H1 (cell line): ENCODE data around the gene MYCBP2. TPM values are rescaled to one million over a fixed set of nuclear protein-coding genes. Genes with fewer than 3 reads are reported as not detected.

Source experiments
- CTCF ChIA-PET: fragments of 300-600 bp; sonication (Branson Sonifier 250); formaldehyde crosslinking; loops from one replicate; lab custom pipeline; 2021; ENCODE audit not compliant: partially characterized antibody; lab: Charles Lee
- POLR2A ChIA-PET: fragments of 300-600 bp; sonication (Branson Sonifier 250); formaldehyde crosslinking; loops from one replicate; lab custom pipeline; 2021; ENCODE audit warnings: inconsistent platforms; ENCODE audit not compliant: partially characterized antibody; lab: Charles Lee
- DNase-seq, 2 experiments: peaks; one replicate each; pipeline versions ENCODE4 v3.0.0 to v3.0.0-alpha.2; 2010 to 2022; ENCODE audit warnings: low spot score in 2 of 2, low read depth in 1 of 2, mixed read lengths in 1 of 2
- FAIRE-seq: peaks from 2 replicates; lab custom pipeline; 2011; peaks lifted over from hg19 to GRCh38; lab: Jason Lieb, UNC
- H2AFZ ChIP-seq: 2 replicates; pipeline ENCODE4 v1.8.1; 2012; ENCODE audit warnings: low read length, inconsistent platforms
- H2AK5ac ChIP-seq: 2 replicates; pipeline ENCODE4 v1.6.1; 2013; ENCODE audit warnings: low read depth, low read length
- H2BK120ac ChIP-seq: replicated peaks from 2 replicates; pipeline ENCODE3; 2013; ENCODE audit warnings: low read depth, low read length, inconsistent platforms
- H2BK12ac ChIP-seq: 2 replicates; pipeline ENCODE4 v1.6.1; 2013; ENCODE audit warnings: low read depth, low read length
- H2BK15ac ChIP-seq: 2 replicates; pipeline ENCODE4 v1.6.1; 2013; ENCODE audit warnings: low read length
- H2BK20ac ChIP-seq: 2 replicates; pipeline ENCODE4 v1.6.1; 2013; ENCODE audit warnings: low read length
- H2BK5ac ChIP-seq: 2 replicates; pipeline ENCODE4 v1.6.1; 2013; ENCODE audit warnings: low read depth, low read length
- H3K14ac ChIP-seq: 2 replicates; pipeline ENCODE4 v1.6.1; 2013; ENCODE audit warnings: inconsistent platforms; ENCODE audit not compliant: insufficient read length
- H3K18ac ChIP-seq: 2 replicates; pipeline ENCODE4 v1.6.1; 2013; ENCODE audit warnings: low read length; ENCODE audit errors: extremely low read depth
- H3K23ac ChIP-seq: 2 replicates; pipeline ENCODE4 v1.6.1; 2013; ENCODE audit warnings: inconsistent platforms; ENCODE audit not compliant: insufficient read length
- H3K23me2 ChIP-seq: 2 replicates; pipeline ENCODE4 v1.6.1; 2013; ENCODE audit warnings: low read depth, low read length
- H3K27ac ChIP-seq: 2 replicates; pipeline ENCODE4 v1.6.1; 2011; ENCODE audit warnings: low read depth, low read length, inconsistent platforms
- H3K27me3 ChIP-seq, 4 experiments: replicated peaks in 1 of 4; 1 replicate in 1 of 4; 2 replicates in 3 of 4; pipeline versions ENCODE4 v1.6.1 to v1.8.1; 2011 to 2013; ENCODE audit warnings: low read length in 3 of 4, mild to moderate bottlenecking in 3 of 4, inconsistent platforms in 2 of 4, mixed read lengths in 2 of 4, moderate library complexity in 1 of 4; ENCODE audit not compliant: control insufficient read depth in 3 of 4, insufficient read depth in 3 of 4; ENCODE audit errors: extremely low read depth in 1 of 4
- H3K36me3 ChIP-seq, 4 experiments: 2 replicates each; pipeline versions ENCODE4 v1.6.1 to v1.8.1; 2011 to 2013; ENCODE audit warnings: mild to moderate bottlenecking in 4 of 4, low read length in 3 of 4, moderate library complexity in 2 of 4, control low read depth in 1 of 4, inconsistent platforms in 1 of 4; ENCODE audit not compliant: insufficient read depth in 4 of 4, control insufficient read depth in 2 of 4
- H3K4ac ChIP-seq: replicated peaks from 2 replicates; pipeline ENCODE3; 2013; ENCODE audit warnings: low read length, low read depth, mixed read lengths, inconsistent platforms; ENCODE audit not compliant: insufficient read length
- H3K4me1 ChIP-seq, 4 experiments: replicated peaks in 1 of 4; 1 replicate in 1 of 4; 2 replicates in 3 of 4; pipeline versions ENCODE4 v1.6.1 to v1.8.1; 2011 to 2013; ENCODE audit warnings: low read length in 3 of 4, inconsistent platforms in 2 of 4, mixed read lengths in 1 of 4; ENCODE audit not compliant: insufficient read depth in 4 of 4, control insufficient read depth in 3 of 4
- H3K4me2 ChIP-seq, 2 experiments: 2 replicates each; pipeline versions ENCODE4 v1.6.1 to v1.8.1; 2011 to 2013; ENCODE audit warnings: low read depth in 2 of 2, low read length in 2 of 2, control low read depth in 1 of 2, inconsistent platforms in 1 of 2, mild to moderate bottlenecking in 1 of 2; ENCODE audit not compliant: insufficient read depth in 1 of 2
- H3K4me3 ChIP-seq, 4 experiments: fragments of 200-600, 300-600 bp in 1 of 4; sonication (generic), shearing (Covaris generic), sonication (Bioruptor Twin) in 1 of 4; 2 replicates each; pipeline versions ENCODE4 v1.5.1 to v1.8.1; 2011 to 2016; ENCODE audit warnings: low read length in 4 of 4, low read depth in 3 of 4, control low read depth in 2 of 4, inconsistent platforms in 2 of 4, mild to moderate bottlenecking in 2 of 4, mixed read lengths in 1 of 4, moderate library complexity in 1 of 4; ENCODE audit not compliant: insufficient read depth in 2 of 4; ENCODE audit errors: extremely low read depth in 1 of 4
- H3K56ac ChIP-seq: replicated peaks from 2 replicates; pipeline ENCODE3; 2013; ENCODE audit warnings: low read depth, mild to moderate bottlenecking, mixed read lengths, low read length, inconsistent platforms; ENCODE audit not compliant: insufficient read length
- H3K79me1 ChIP-seq: 2 replicates; pipeline ENCODE4 v1.6.1; 2013; ENCODE audit warnings: low read depth, low read length, control low read depth
- H3K79me2 ChIP-seq, 2 experiments: 2 replicates each; pipeline versions ENCODE4 v1.6.1 to v1.8.1; 2012 to 2013; ENCODE audit warnings: low read length in 2 of 2, mild to moderate bottlenecking in 2 of 2, inconsistent platforms in 1 of 2; ENCODE audit not compliant: insufficient read depth in 2 of 2, control insufficient read depth in 1 of 2
- H3K9ac ChIP-seq, 4 experiments: replicated peaks in 1 of 4; 1 replicate in 1 of 4; 2 replicates in 3 of 4; pipeline versions ENCODE4 v1.6.1 to v1.8.1; 2011 to 2013; ENCODE audit warnings: low read depth in 3 of 4, low read length in 3 of 4, control low read depth in 2 of 4, mild to moderate bottlenecking in 2 of 4, moderate library complexity in 2 of 4, inconsistent platforms in 1 of 4; ENCODE audit errors: extremely low read depth in 1 of 4
- H3K9me3 ChIP-seq, 2 experiments: 2 replicates each; pipeline versions ENCODE4 v1.6.1 to v1.8.1; 2012 to 2013; ENCODE audit warnings: mild to moderate bottlenecking in 2 of 2, moderate library complexity in 2 of 2, control low read depth in 1 of 2, inconsistent platforms in 1 of 2, low read depth in 1 of 2, low read length in 1 of 2, mixed read lengths in 1 of 2; ENCODE audit not compliant: insufficient read depth in 2 of 2
- H4K20me1 ChIP-seq, 2 experiments: replicated peaks in 1 of 2; 2 replicates each; pipeline versions ENCODE3 to v1.8.1; 2011 to 2013; ENCODE audit warnings: inconsistent platforms in 2 of 2, low read length in 2 of 2, mild to moderate bottlenecking in 1 of 2; ENCODE audit not compliant: insufficient read depth in 2 of 2, control insufficient read depth in 1 of 2
- H4K5ac ChIP-seq: 2 replicates; pipeline ENCODE4 v1.6.1; 2013; ENCODE audit warnings: low read length, low read depth, mixed read lengths, inconsistent platforms; ENCODE audit not compliant: insufficient read length
- H4K8ac ChIP-seq: 2 replicates; pipeline ENCODE4 v1.8.0; 2013; ENCODE audit warnings: mild to moderate bottlenecking, moderate library complexity, low read length, inconsistent platforms; ENCODE audit not compliant: insufficient read depth; ENCODE audit errors: extremely low read depth
- H4K91ac ChIP-seq: replicated peaks from 2 replicates; pipeline ENCODE3; 2013; ENCODE audit warnings: low read length, mixed read lengths, inconsistent platforms; ENCODE audit not compliant: insufficient read length
- CTCF ChIP-seq, 3 experiments: IDR thresholded peaks; 1 replicate in 2 of 3; 2 replicates in 1 of 3; pipeline versions ENCODE4 v1.5.1 to v1.6.1; 2011; ENCODE audit warnings: low read length in 3 of 3, mild to moderate bottlenecking in 3 of 3, inconsistent platforms in 2 of 3, low read depth in 1 of 3, moderate library complexity in 1 of 3; ENCODE audit not compliant: insufficient read depth in 1 of 3; ENCODE audit errors: control extremely low read depth in 1 of 3
- EGR1 ChIP-seq: IDR thresholded peaks from 2 replicates; pipeline ENCODE4 v1.6.1; 2011; ENCODE audit warnings: low read depth, low read length, borderline replicate concordance
- JUN ChIP-seq: IDR thresholded peaks from 2 replicates; pipeline ENCODE4 v1.6.1; 2011; ENCODE audit warnings: low read depth, mild to moderate bottlenecking, improper control_type of control experiment, low read length
- RBBP5 ChIP-seq: IDR thresholded peaks from 2 replicates; pipeline ENCODE4 v1.7.1; 2012; ENCODE audit warnings: low read depth, mild to moderate bottlenecking, inconsistent platforms, low read length, moderate library complexity, borderline replicate concordance
- SRF ChIP-seq: IDR thresholded peaks from 2 replicates; pipeline ENCODE4 v1.6.1; 2011; ENCODE audit warnings: mild to moderate bottlenecking, low read depth, low read length, moderate library complexity
- USF2 ChIP-seq: IDR thresholded peaks from 2 replicates; pipeline ENCODE4 v1.6.1; 2011; ENCODE audit warnings: low read length, improper control_type of control experiment
- WGBS, 2 experiments: shearing (Covaris generic) in 1 of 2; methylation state at CpG; one replicate each; pipeline versions ENCODE4 v1.1.6 to v1.1.7; 2013 to 2015; ENCODE audit warnings: low lambda C conversion rate in 2 of 2, mixed read lengths in 2 of 2, inconsistent platforms in 1 of 2, low coverage in 1 of 2, missing lambda C conversion rate in 1 of 2; ENCODE audit not compliant: insufficient replicate concordance in 2 of 2, insufficient coverage in 1 of 2, insufficient read length in 1 of 2; ENCODE audit errors: extremely low coverage in 1 of 2, missing lambda C conversion rate in 1 of 2; 5-methylcytosine and 5-hydroxymethylcytosine counted together
- polyA plus RNA-seq, 7 experiments: library from polyadenylated mRNA; depleted of rRNA in 3 of 7; stranded (reverse) in 5 of 7; unstranded in 2 of 7; fragments of >200 nt in 5 of 7; fragments of 200-250 nt in 2 of 7; gene quantifications; 1 replicate in 5 of 7; 2 replicates in 1 of 7; 4 replicates in 1 of 7; pipeline versions ENCODE4 v1.2.1 to v1.2.3, GENCODE V29; 2011 to 2013; ENCODE audit warnings: missing spikeins in 2 of 7, mixed read lengths in 2 of 7
- total RNA-seq: library from RNA; stranded (reverse); fragmentation: NEBNext Ultra II Directional; extraction: Animal tissue kit (Norgen Biotek cat#: 25700); gene quantifications from 2 replicates; pipeline ENCODE4 v1.2.1, GENCODE V29; 2021

The MYCBP2 gene
- total and polyA plus RNA-seq, 2 of the 8 experiments (the other 6 are each of a cell fraction or from before 2014, with no cell fraction given): 19.0 to 52.1 TPM

GRCh38 chr13:77309254-77309653 lies 17.6 kb downstream of the MYCBP2 start:
- FAIRE-seq (no peak), DNase-seq (no peak)
- H4K20me1 ChIP-seq: peaks cover 0 to 1% of the 10 kb centered on the region in 2 experiments
- H3K23me2 ChIP-seq: no peaks in the 10 kb centered on the region
- peaks cover 0 to 13% (median 7%) of the 10 kb centered on the region in 4 experiments; a peak in 5 of 7 replicates for H3K4me1 ChIP-seq
- H3K9me3 ChIP-seq: no peaks in the 10 kb centered on the region
- no peak overlapping the region for H4K91ac ChIP-seq
- no peak overlapping the region for H3K4ac ChIP-seq
- H2AK5ac ChIP-seq: no peak overlapping the region
- no peak overlapping the region for H3K23ac ChIP-seq
- H3K79me2 ChIP-seq: peaks cover 0 to 100% of the 10 kb centered on the region in 2 experiments; a peak in 3 of 4 replicates
- ChIA-PET CTCF (interaction anchor here (0.5 to 1.7 kb wide), 4 partner anchors 10 to 1957 kb away, joined by 3 to 5 read pairs (median 4); no protein-coding TSS in a partner anchor), POLR2A (no interaction called here)
- H3K4me2 ChIP-seq: no peak overlapping the region
- H2AFZ ChIP-seq: no peak overlapping the region
- H2BK120ac ChIP-seq: no peak overlapping the region
- H3K4me3 ChIP-seq: no peak overlapping the region
- H4K5ac ChIP-seq: no peak overlapping the region
- H2BK15ac ChIP-seq: no peak overlapping the region
- no peak overlapping the region for H2BK12ac ChIP-seq
- no peaks in the 10 kb centered on the region for H3K36me3 ChIP-seq
- 0 out of 2 replicates have a peak, but pooled peaks cover 2% of the 10 kb centered on the region for H3K79me1 ChIP-seq
- no peak overlapping the region for H2BK20ac ChIP-seq
- no peak overlapping the region for H2BK5ac ChIP-seq
- no peak overlapping the region for H3K27ac ChIP-seq
- H3K56ac ChIP-seq: no peak overlapping the region
- H3K14ac ChIP-seq: no peak overlapping the region
- H3K27me3 ChIP-seq: no peaks in the 10 kb centered on the region
- 84% methylated on average over 2 of the region's 2 CpGs; no CpG with 5 or more reads in 1 of the 2 experiments for WGBS, 2 experiments
- H3K9ac ChIP-seq: no peak overlapping the region
- H3K18ac ChIP-seq: no peak overlapping the region
- no peak overlapping the region for H4K8ac ChIP-seq
- TF ChIP-seq CTCF (IDR thresholded peaks at IDR 0.05; ENCODE audit: control extremely low read depth in 1 of 3, insufficient read depth in 1 of 3, low read depth in 1 of 3, low read length in 3 of 3) (no peak), RBBP5 (no peak), SRF (no peak), USF2 (no peak), EGR1 (no peak), JUN (no peak)
